ENCODE measurements around the gene CACNA1I.

DNA sequence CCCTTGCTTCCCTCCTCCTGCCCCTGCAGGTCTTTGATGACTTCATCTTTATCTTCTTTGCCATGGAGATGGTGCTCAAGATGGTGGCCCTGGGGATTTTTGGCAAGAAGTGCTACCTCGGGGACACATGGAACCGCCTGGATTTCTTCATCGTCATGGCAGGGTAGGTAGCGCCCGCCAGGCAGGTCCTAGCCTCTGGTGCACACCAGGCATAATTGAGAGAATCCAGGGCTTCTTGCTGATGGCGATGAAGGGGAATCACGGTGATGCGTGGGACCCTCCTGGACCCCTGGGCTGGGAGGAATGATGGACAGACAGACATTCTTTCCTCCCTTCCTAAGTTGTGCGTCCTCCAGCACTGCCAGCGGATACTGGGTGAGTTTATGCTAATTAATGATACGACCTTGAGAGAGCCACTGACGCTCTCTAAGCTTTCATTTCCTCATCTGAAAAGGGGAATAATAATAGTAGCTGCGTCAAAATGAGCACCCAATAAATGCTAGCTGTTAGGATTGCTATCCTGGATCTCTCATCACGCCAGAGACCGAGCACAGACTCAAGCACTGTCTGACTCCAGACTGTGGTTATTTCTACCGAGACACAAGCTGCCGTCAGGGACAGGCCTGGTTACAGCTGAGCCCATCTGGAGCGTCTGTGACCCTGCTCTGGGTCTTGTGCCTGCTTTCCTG is 30.1 kb downstream of the CACNA1I start:
- TF ChIP-seq EZH2phosphoT487 (conservative IDR thresholded peaks at IDR 0.05; ENCODE audit: low read length) (no peak), CTCF (IDR thresholded peaks at IDR 0.05; ENCODE audit: insufficient read depth, low read length, poor library complexity, severe bottlenecking) (no peak)

Measured in SU-DHL-6 (cell line).